Measurements from ENCODE around the gene C21orf58. TPM values are rescaled to one million over a fixed set of nuclear protein-coding genes. Genes with fewer than 3 reads are reported as not detected.

C21orf58 gene
- total RNA-seq, 1 experiment from 2014 or later: 10.8 TPM

- DNase-seq (ENCODE audit: low read depth, low spot score) (no peak), ATAC-seq (no peak)
- H3K9ac ChIP-seq (ENCODE audit: low read length): peak overlapping the region; percentile 98
- H2AFZ ChIP-seq (ENCODE audit: low read depth, low read length, poor library complexity, severe bottlenecking): no peak overlapping the region
- ChIA-PET RAD21 (ENCODE audit: low non-redundant PET in 1 of 2, low total read pairs in 2 of 2, uncharacterized antibody in 2 of 2, unreplicated experiment in 2 of 2) (no interaction called here), CTCF (no interaction called here), POLR2A (no interaction called here)
- TF ChIP-seq ZFX (IDR thresholded peaks at IDR 0.05): peak; percentile 95
- no peak for TF ChIP-seq JUND (IDR thresholded peaks at IDR 0.05)
- no peak for TF ChIP-seq SIN3A (IDR thresholded peaks at IDR 0.05; ENCODE audit: low read depth)
- TF ChIP-seq ATF3 (IDR thresholded peaks at IDR 0.05): no peak
- TF ChIP-seq CBX3 (IDR thresholded peaks at IDR 0.05; ENCODE audit: low read depth): no peak
- no peak for TF ChIP-seq RAD21 (IDR thresholded peaks at IDR 0.05; ENCODE audit: low read depth)
- intact Hi-C loops (cut with micrococcal nuclease): loop anchor here (2.0 to 10.0 kb wide), 2 partner anchors 36 to 348 kb away; partner anchors contain the start of gene YBEY
- H3K27me3 ChIP-seq (ENCODE audit: insufficient read depth, low read length): no peaks in the 10 kb centered on the region
- peaks cover 50% of the 10 kb centered on the region for H3K79me2 ChIP-seq (ENCODE audit: insufficient read depth, low read length)
- H3K9me2 ChIP-seq (ENCODE audit: insufficient read depth): no peaks in the 10 kb centered on the region
- TSS peak; percentile 67 for BruUV-seq (replicated peaks)
- H3K4me1 ChIP-seq (ENCODE audit: control insufficient read depth in 1 of 2, insufficient read depth in 2 of 2, low read length in 2 of 2): peaks cover 22 to 34% of the 10 kb centered on the region in 2 experiments
- H4K20me1 ChIP-seq (ENCODE audit: insufficient read depth): no peaks in the 10 kb centered on the region
- peak overlapping the region; percentile 89 to 93 for H3K4me3 ChIP-seq (replicated peaks in 1 of 2; ENCODE audit: low read depth in 1 of 2, low read length in 2 of 2)
- H3K9me3 ChIP-seq (ENCODE audit: control insufficient read depth in 1 of 2, insufficient read depth in 1 of 2, low read depth in 1 of 2, low read length in 2 of 2): no peaks in the 10 kb centered on the region
- peak overlapping the region; percentile 74 for H3K4me2 ChIP-seq (ENCODE audit: low read length)
- H3K27ac ChIP-seq (ENCODE audit: low read depth, low read length): peak overlapping the region; percentile 96
- peaks cover 0 to 4% of the 10 kb centered on the region in 2 experiments; a peak in 2 of 4 replicates for H3K36me3 ChIP-seq (ENCODE audit: control insufficient read depth in 1 of 2, insufficient read depth in 2 of 2, low read length in 2 of 2)
Observed at GRCh38 chr21:46323227-46323709, 402 bp downstream of the C21orf58 start.

GRCh38 chr21:46322351-46323226, 1.1 kb downstream of the C21orf58 start:
- no TSS peak for BruUV-seq (replicated peaks)
- no peak for DNase-seq (ENCODE audit: low read depth, low spot score)
- no peak for TF ChIP-seq FOSL1 (IDR thresholded peaks at IDR 0.05; ENCODE audit: low read depth)
- TF ChIP-seq SRF (IDR thresholded peaks at IDR 0.05; ENCODE audit: low read depth): no peak
- TF ChIP-seq EZH2 (IDR thresholded peaks at IDR 0.05): no peak
- no peak for TF ChIP-seq CBX3 (IDR thresholded peaks at IDR 0.05; ENCODE audit: low read depth)
- no peak for TF ChIP-seq CEBPB (IDR thresholded peaks at IDR 0.05; ENCODE audit: low read depth)
- TF ChIP-seq REST (IDR thresholded peaks at IDR 0.05; ENCODE audit: low read depth): no peak
- TF ChIP-seq ATF3 (IDR thresholded peaks at IDR 0.05): no peak
- TF ChIP-seq SP1 (IDR thresholded peaks at IDR 0.05; ENCODE audit: low read depth): no peak
- TF ChIP-seq YY1 (IDR thresholded peaks at IDR 0.05; ENCODE audit: extremely low read depth, insufficient replicate concordance, low read depth, low read length): no peak
- no peak for TF ChIP-seq ZFX (IDR thresholded peaks at IDR 0.05)
- TF ChIP-seq TCF7L2 (IDR thresholded peaks at IDR 0.05; ENCODE audit: borderline replicate concordance, extremely low read depth, insufficient read depth, insufficient read length): no peak
- no peak for TF ChIP-seq SIN3A (IDR thresholded peaks at IDR 0.05; ENCODE audit: low read depth)

More at GRCh38 chr21:46322351-46323226, 1.1 kb downstream of the C21orf58 start:
- peak overlapping the region; percentile 89 to 93 for H3K4me3 ChIP-seq (replicated peaks in 1 of 2; ENCODE audit: low read depth in 1 of 2, low read length in 2 of 2)
- no peaks in the 10 kb centered on the region for H4K20me1 ChIP-seq (ENCODE audit: insufficient read depth)
- H3K79me2 ChIP-seq (ENCODE audit: insufficient read depth, low read length): peaks cover 43% of the 10 kb centered on the region
- peak overlapping the region; percentile 96 for H3K27ac ChIP-seq (ENCODE audit: low read depth, low read length)
- peak overlapping the region; percentile 74 for H3K4me2 ChIP-seq (ENCODE audit: low read length)
- no peaks in the 10 kb centered on the region for H3K9me3 ChIP-seq (ENCODE audit: control insufficient read depth in 1 of 2, insufficient read depth in 1 of 2, low read depth in 1 of 2, low read length in 2 of 2)
- POLR2A ChIA-PET: no interaction called here
- H3K9ac ChIP-seq (ENCODE audit: low read length): peak overlapping the region; percentile 98
- no peak for ATAC-seq
- H3K36me3 ChIP-seq (ENCODE audit: control insufficient read depth in 1 of 2, insufficient read depth in 2 of 2, low read length in 2 of 2): no peaks in the 10 kb centered on the region
- H2AFZ ChIP-seq (ENCODE audit: low read depth, low read length, poor library complexity, severe bottlenecking): no peak overlapping the region
- no peaks in the 10 kb centered on the region for H3K9me2 ChIP-seq (ENCODE audit: insufficient read depth)
- peaks cover 25 to 40% of the 10 kb centered on the region in 2 experiments for H3K4me1 ChIP-seq (ENCODE audit: control insufficient read depth in 1 of 2, insufficient read depth in 2 of 2, low read length in 2 of 2)
- intact Hi-C loops (cut with micrococcal nuclease): loop anchor here (2.0 to 10.0 kb wide), 2 partner anchors 36 to 348 kb away; partner anchors contain the start of gene YBEY
- H3K27me3 ChIP-seq (ENCODE audit: insufficient read depth, low read length): no peaks in the 10 kb centered on the region
- RAD21 ChIA-PET (ENCODE audit: low non-redundant PET in 1 of 2, low total read pairs in 2 of 2, uncharacterized antibody in 2 of 2, unreplicated experiment in 2 of 2): no interaction called here
- CTCF ChIA-PET: no interaction called here
